ENCODE data around the gene PRKN.

The PRKN gene

GRCh38 chr6:161575523-161576254 lies 1151.9 kb downstream of the PRKN start:
- H3K9ac ChIP-seq (ENCODE audit: low read length in 2 of 2): no peak overlapping the region
- no peaks in the 10 kb centered on the region for H3K4me1 ChIP-seq (ENCODE audit: control insufficient read depth, insufficient read depth, low read length)
- no peaks in the 10 kb centered on the region for H3K9me3 ChIP-seq (ENCODE audit: control insufficient read depth in 2 of 2, low read length in 2 of 2)
- no peak overlapping the region for H3K4me3 ChIP-seq (ENCODE audit: low read length in 2 of 2)
- no peaks in the 10 kb centered on the region for H3K36me3 ChIP-seq (ENCODE audit: control insufficient read depth in 2 of 2, insufficient read depth in 2 of 2, low read length in 2 of 2)
- no peaks in the 10 kb centered on the region for H3K27me3 ChIP-seq (ENCODE audit: control insufficient read depth in 1 of 2, insufficient read depth in 2 of 2, low read length in 2 of 2)
- H3K27ac ChIP-seq (ENCODE audit: low read length): no peak overlapping the region

- H3K9me3 ChIP-seq (ENCODE audit: control insufficient read depth in 2 of 2, low read length in 2 of 2): no peaks in the 10 kb centered on the region
- no peak overlapping the region for H3K4me3 ChIP-seq (ENCODE audit: low read length in 2 of 2)
- no peaks in the 10 kb centered on the region for H3K36me3 ChIP-seq (ENCODE audit: control insufficient read depth in 2 of 2, insufficient read depth in 2 of 2, low read length in 2 of 2)
- H3K27me3 ChIP-seq (ENCODE audit: control insufficient read depth in 1 of 2, insufficient read depth in 2 of 2, low read length in 2 of 2): no peaks in the 10 kb centered on the region
- H3K4me1 ChIP-seq (ENCODE audit: control insufficient read depth, insufficient read depth, low read length): no peaks in the 10 kb centered on the region
- H3K27ac ChIP-seq (ENCODE audit: low read length): no peak overlapping the region
- no peak overlapping the region for H3K9ac ChIP-seq (ENCODE audit: low read length in 2 of 2)
Measured at GRCh38 chr6:161568885-161569456, 1158.6 kb downstream of the PRKN start.

- H3K4me3 ChIP-seq (ENCODE audit: low read length in 2 of 2): no peak overlapping the region
- no peaks in the 10 kb centered on the region for H3K9me3 ChIP-seq (ENCODE audit: control insufficient read depth in 2 of 2, low read length in 2 of 2)
- H3K27me3 ChIP-seq (ENCODE audit: control insufficient read depth in 1 of 2, insufficient read depth in 2 of 2, low read length in 2 of 2): no peaks in the 10 kb centered on the region
- H3K4me1 ChIP-seq (ENCODE audit: control insufficient read depth, insufficient read depth, low read length): no peaks in the 10 kb centered on the region
- no peak overlapping the region for H3K9ac ChIP-seq (ENCODE audit: low read length in 2 of 2)
- no peak overlapping the region for H3K27ac ChIP-seq (ENCODE audit: low read length)
- no peaks in the 10 kb centered on the region for H3K36me3 ChIP-seq (ENCODE audit: control insufficient read depth in 2 of 2, insufficient read depth in 2 of 2, low read length in 2 of 2)
Measured at GRCh38 chr6:161564952-161565351, 1162.6 kb downstream of the PRKN start.

GRCh38 chr6:161561908-161562307 lies 1165.7 kb downstream of the PRKN start:
- Histone ChIP-seq H3K27me3 (ENCODE audit: control insufficient read depth in 1 of 2, insufficient read depth in 2 of 2, low read length in 2 of 2) (no peaks in the 10 kb centered on the region), H3K27ac (ENCODE audit: low read length) (no peak overlapping the region), H3K4me3 (ENCODE audit: low read length in 2 of 2) (no peak overlapping the region), H3K9me3 (ENCODE audit: control insufficient read depth in 2 of 2, low read length in 2 of 2) (no peaks in the 10 kb centered on the region), H3K9ac (ENCODE audit: low read length in 2 of 2) (no peak overlapping the region), H3K4me1 (ENCODE audit: control insufficient read depth, insufficient read depth, low read length) (no peaks in the 10 kb centered on the region), H3K36me3 (ENCODE audit: control insufficient read depth in 2 of 2, insufficient read depth in 2 of 2, low read length in 2 of 2) (no peaks in the 10 kb centered on the region)

GRCh38 chr6:161557333-161558107 lies 1170.0 kb downstream of the PRKN start:
- H3K27me3 ChIP-seq (ENCODE audit: control insufficient read depth in 1 of 2, insufficient read depth in 2 of 2, low read length in 2 of 2): no peaks in the 10 kb centered on the region
- H3K9me3 ChIP-seq (ENCODE audit: control insufficient read depth in 2 of 2, low read length in 2 of 2): peaks cover 0 to 6% of the 10 kb centered on the region in 2 donors
- H3K36me3 ChIP-seq (ENCODE audit: control insufficient read depth in 2 of 2, insufficient read depth in 2 of 2, low read length in 2 of 2): no peaks in the 10 kb centered on the region
- H3K27ac ChIP-seq (ENCODE audit: low read length): no peak overlapping the region
- H3K9ac ChIP-seq (ENCODE audit: low read length in 2 of 2): no peak overlapping the region
- no peak overlapping the region for H3K4me3 ChIP-seq (ENCODE audit: low read length in 2 of 2)
- no peaks in the 10 kb centered on the region for H3K4me1 ChIP-seq (ENCODE audit: control insufficient read depth, insufficient read depth, low read length)

GRCh38 chr6:161554883-161555282 lies 1172.7 kb downstream of the PRKN start:
- Histone ChIP-seq H3K4me1 (ENCODE audit: control insufficient read depth, insufficient read depth, low read length) (no peaks in the 10 kb centered on the region), H3K36me3 (ENCODE audit: control insufficient read depth in 2 of 2, insufficient read depth in 2 of 2, low read length in 2 of 2) (no peaks in the 10 kb centered on the region), H3K4me3 (ENCODE audit: low read length in 2 of 2) (no peak overlapping the region), H3K27ac (ENCODE audit: low read length) (no peak overlapping the region), H3K9me3 (ENCODE audit: control insufficient read depth in 2 of 2, low read length in 2 of 2) (peaks cover 0 to 6% of the 10 kb centered on the region in 2 donors), H3K27me3 (ENCODE audit: control insufficient read depth in 1 of 2, insufficient read depth in 2 of 2, low read length in 2 of 2) (no peaks in the 10 kb centered on the region), H3K9ac (ENCODE audit: low read length in 2 of 2) (no peak overlapping the region)

GRCh38 chr6:161549977-161550655 lies 1177.5 kb downstream of the PRKN start:
- H3K9me3 ChIP-seq (ENCODE audit: control insufficient read depth in 2 of 2, low read length in 2 of 2): peaks cover 0 to 6% of the 10 kb centered on the region in 2 donors
- no peaks in the 10 kb centered on the region for H3K27me3 ChIP-seq (ENCODE audit: control insufficient read depth in 1 of 2, insufficient read depth in 2 of 2, low read length in 2 of 2)
- H3K27ac ChIP-seq (ENCODE audit: low read length): no peak overlapping the region
- no peak overlapping the region for H3K9ac ChIP-seq (ENCODE audit: low read length in 2 of 2)
- no peaks in the 10 kb centered on the region for H3K36me3 ChIP-seq (ENCODE audit: control insufficient read depth in 2 of 2, insufficient read depth in 2 of 2, low read length in 2 of 2)
- no peaks in the 10 kb centered on the region for H3K4me1 ChIP-seq (ENCODE audit: control insufficient read depth, insufficient read depth, low read length)
- H3K4me3 ChIP-seq (ENCODE audit: low read length in 2 of 2): no peak overlapping the region

- no peaks in the 10 kb centered on the region for H3K36me3 ChIP-seq (ENCODE audit: control insufficient read depth in 2 of 2, insufficient read depth in 2 of 2, low read length in 2 of 2)
- H3K27me3 ChIP-seq (ENCODE audit: control insufficient read depth in 1 of 2, insufficient read depth in 2 of 2, low read length in 2 of 2): no peaks in the 10 kb centered on the region
- no peaks in the 10 kb centered on the region for H3K4me1 ChIP-seq (ENCODE audit: control insufficient read depth, insufficient read depth, low read length)
- H3K4me3 ChIP-seq (ENCODE audit: low read length in 2 of 2): no peak overlapping the region
- peaks cover 0 to under 1% of the 10 kb centered on the region in 2 donors for H3K9me3 ChIP-seq (ENCODE audit: control insufficient read depth in 2 of 2, low read length in 2 of 2)
- no peak overlapping the region for H3K9ac ChIP-seq (ENCODE audit: low read length in 2 of 2)
- no peak overlapping the region for H3K27ac ChIP-seq (ENCODE audit: low read length)
Measured at GRCh38 chr6:161548713-161549296, 1178.8 kb downstream of the PRKN start.

GRCh38 chr6:161547617-161548016 lies 1179.9 kb downstream of the PRKN start:
- H3K36me3 ChIP-seq (ENCODE audit: control insufficient read depth in 2 of 2, insufficient read depth in 2 of 2, low read length in 2 of 2): no peaks in the 10 kb centered on the region
- no peaks in the 10 kb centered on the region for H3K9me3 ChIP-seq (ENCODE audit: control insufficient read depth in 2 of 2, low read length in 2 of 2)
- no peak overlapping the region for H3K4me3 ChIP-seq (ENCODE audit: low read length in 2 of 2)
- no peak overlapping the region for H3K9ac ChIP-seq (ENCODE audit: low read length in 2 of 2)
- no peak overlapping the region for H3K27ac ChIP-seq (ENCODE audit: low read length)
- H3K4me1 ChIP-seq (ENCODE audit: control insufficient read depth, insufficient read depth, low read length): no peaks in the 10 kb centered on the region
- H3K27me3 ChIP-seq (ENCODE audit: control insufficient read depth in 1 of 2, insufficient read depth in 2 of 2, low read length in 2 of 2): no peaks in the 10 kb centered on the region

GRCh38 chr6:161546632-161547031 lies 1180.9 kb downstream of the PRKN start:
- no peaks in the 10 kb centered on the region for H3K36me3 ChIP-seq (ENCODE audit: control insufficient read depth in 2 of 2, insufficient read depth in 2 of 2, low read length in 2 of 2)
- no peaks in the 10 kb centered on the region for H3K4me1 ChIP-seq (ENCODE audit: control insufficient read depth, insufficient read depth, low read length)
- no peaks in the 10 kb centered on the region for H3K27me3 ChIP-seq (ENCODE audit: control insufficient read depth in 1 of 2, insufficient read depth in 2 of 2, low read length in 2 of 2)
- H3K27ac ChIP-seq (ENCODE audit: low read length): no peak overlapping the region
- no peaks in the 10 kb centered on the region for H3K9me3 ChIP-seq (ENCODE audit: control insufficient read depth in 2 of 2, low read length in 2 of 2)
- no peak overlapping the region for H3K4me3 ChIP-seq (ENCODE audit: low read length in 2 of 2)
- H3K9ac ChIP-seq (ENCODE audit: low read length in 2 of 2): no peak overlapping the region
